GM20431 (cell line): ENCODE results near the gene VAMP5.
"Not testable (repeated sequence)": the region's sequence is repeated elsewhere in the genome, so short reads cannot be mapped to it uniquely, and the experiment has no call there.

Source experiments
- in situ Hi-C: fragments of 300-500 bp; cut with MseI, MboI; formaldehyde crosslinking; loops from one replicate; pipeline ENCODE4 v1.15.0; 2020; ENCODE audit warnings: low sequenced_read_pairs; ENCODE audit not compliant: unreplicated experiment

Gene VAMP5

GRCh38 chr2:85549826-85550225 is 34.4 kb upstream of the VAMP5 start:
- in situ Hi-C loops: loop anchor here (10.0 kb wide), 1 partner anchor 125 kb away; no protein-coding TSS in a partner anchor

GRCh38 chr2:85550486-85550885 is 33.7 kb upstream of the VAMP5 start:
- in situ Hi-C loops: loop anchor here (10.0 kb wide), 1 partner anchor 126 kb away; no protein-coding TSS in a partner anchor

DNA sequence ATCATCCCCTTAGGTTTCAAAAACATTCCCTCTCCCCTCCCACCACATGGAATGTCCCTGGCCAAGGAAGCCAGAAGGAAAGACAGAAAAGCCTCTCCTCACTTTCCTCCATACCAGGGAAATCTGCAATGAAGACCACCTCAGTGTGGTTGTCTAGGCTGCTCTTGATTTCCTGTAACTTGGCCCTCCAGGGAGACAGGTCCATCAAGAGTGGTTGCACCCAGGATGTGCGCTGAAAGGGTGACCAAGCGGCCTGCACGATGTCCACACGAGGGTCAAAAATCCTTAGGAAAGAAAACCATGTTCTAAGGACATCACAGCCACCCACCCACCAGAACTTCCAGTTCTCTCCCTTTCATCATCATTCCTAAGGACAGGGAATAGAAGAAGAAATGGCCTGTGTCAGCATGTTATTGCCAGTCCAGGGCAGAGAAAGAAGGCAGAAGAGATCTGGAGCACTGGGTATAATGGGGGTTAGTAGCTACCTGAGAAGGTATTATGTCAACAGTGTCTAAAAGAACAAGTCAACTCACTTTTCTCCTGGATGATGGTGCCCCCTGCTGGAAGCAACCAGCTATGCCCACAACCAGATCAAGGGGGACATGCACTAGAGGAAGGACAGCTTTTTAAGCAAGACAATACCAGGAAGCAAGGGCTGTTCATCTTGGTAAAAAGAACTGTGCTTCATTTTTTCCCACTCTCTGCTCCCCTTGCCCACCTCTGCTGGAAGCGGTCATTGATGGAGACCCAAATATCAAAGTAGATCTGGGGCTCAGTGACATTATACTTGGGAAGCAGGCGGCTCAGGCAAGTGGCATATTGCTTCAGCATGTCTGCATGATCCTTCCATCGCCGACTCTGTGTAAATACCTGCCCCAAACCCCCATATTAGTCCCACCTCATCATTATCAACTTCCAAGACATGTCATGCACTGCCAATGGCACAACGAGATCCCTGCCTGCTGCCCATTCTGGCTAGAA is 32.2 kb upstream of the VAMP5 start:
- in situ Hi-C loops: loop anchor here (10.0 kb wide), 1 partner anchor 127 kb away; no protein-coding TSS in a partner anchor

DNA sequence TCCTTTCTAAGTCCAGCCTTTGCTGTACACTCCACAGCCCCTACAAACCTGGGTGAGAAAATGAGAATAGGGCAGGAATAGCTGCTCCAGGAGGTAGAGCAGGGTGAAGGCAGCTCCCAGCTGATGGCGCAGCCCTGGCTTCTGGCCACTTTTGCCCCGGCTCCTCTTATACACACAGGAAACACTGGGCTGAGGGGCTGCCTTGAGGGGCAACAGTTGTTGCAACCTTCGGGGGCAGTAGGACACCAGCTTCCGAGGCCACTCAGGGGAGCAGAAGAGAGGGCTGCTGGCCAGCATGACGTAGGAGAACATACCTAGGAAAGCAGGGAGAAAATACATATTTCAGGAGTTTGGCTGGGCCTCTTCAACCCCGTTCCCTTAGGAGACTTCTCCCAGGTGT is 31.0 kb upstream of the VAMP5 start:
- in situ Hi-C loops: loop anchor here (10.0 kb wide), 1 partner anchor 128 kb away; no protein-coding TSS in a partner anchor

DNA sequence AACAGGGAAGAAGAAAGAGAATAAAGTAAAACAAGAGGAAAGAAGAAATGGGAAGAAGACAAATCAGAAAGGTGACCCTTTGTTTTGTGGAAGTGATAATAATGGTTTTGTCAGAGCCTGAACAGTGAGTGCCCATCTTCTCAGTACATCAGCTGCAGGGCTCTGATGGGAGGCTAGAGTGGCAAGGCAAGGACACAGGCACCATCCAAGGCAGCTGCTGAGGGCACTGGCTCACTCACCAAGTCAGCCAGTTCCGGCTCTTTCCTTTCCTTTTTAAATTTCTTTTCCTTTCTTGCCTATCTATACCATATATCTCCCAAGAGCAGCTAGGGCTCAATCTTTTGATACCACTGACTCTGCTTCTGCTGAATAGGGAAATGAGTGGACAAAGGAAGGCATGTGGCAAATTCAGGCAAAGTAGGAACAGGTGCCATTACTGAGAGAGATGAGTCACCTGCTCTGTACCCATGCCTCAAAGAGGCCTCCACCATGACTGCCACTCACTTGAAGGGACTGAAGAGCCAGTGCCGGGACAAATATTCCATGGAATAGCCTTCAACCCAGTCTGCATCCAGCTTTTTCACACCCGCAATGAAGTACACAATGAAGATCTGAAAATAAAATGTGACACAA is 29.1 kb upstream of the VAMP5 start:
- in situ Hi-C loops: loop anchor here (10.0 kb wide), 1 partner anchor 130 kb away; no protein-coding TSS in a partner anchor

DNA sequence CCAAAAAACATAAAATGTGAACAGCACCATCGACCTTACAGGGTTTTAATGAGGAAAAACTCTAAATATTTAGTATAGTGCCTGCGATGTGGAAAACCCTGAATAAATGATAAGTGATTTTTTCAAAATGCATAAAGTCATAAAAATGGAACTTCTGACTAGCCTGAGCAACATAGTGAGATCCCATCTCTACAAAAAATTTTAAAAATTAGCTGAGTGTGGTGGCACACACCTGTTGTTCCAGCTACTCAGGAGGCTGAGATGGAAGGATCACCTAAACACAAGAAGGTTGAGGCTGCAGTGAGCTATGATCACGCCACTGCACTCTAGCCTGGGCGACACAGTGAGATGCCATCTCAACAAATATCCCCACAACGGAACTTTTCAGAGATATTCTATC is 27.1 kb upstream of the VAMP5 start:
- in situ Hi-C loops: loop anchor here (10.0 kb wide), 1 partner anchor 132 kb away; no protein-coding TSS in a partner anchor

DNA sequence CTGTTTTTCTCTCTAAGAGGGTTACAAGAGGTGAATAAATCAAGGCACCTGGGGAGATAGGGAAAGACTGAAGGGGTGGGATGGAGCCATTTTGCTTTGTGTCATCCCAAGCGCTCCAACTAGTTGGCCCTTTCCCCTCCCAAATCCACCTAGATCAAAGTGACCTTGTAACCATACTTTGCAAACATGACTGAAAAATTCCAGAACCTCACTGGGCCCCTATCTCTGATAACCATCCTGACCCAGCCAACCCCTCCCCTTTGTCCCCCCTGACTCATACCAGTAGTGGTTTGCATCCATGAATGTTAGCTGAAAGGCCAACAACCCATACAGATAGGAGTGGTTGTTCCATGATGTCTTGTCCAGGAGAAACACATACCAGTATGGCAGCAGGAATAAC is 26.1 kb upstream of the VAMP5 start:
- in situ Hi-C loops: loop anchor here (10.0 kb wide), 1 partner anchor 133 kb away; no protein-coding TSS in a partner anchor

- in situ Hi-C loops: not testable (repeated sequence)
Measured at GRCh38 chr2:85560403-85560726, 23.9 kb upstream of the VAMP5 start.

DNA sequence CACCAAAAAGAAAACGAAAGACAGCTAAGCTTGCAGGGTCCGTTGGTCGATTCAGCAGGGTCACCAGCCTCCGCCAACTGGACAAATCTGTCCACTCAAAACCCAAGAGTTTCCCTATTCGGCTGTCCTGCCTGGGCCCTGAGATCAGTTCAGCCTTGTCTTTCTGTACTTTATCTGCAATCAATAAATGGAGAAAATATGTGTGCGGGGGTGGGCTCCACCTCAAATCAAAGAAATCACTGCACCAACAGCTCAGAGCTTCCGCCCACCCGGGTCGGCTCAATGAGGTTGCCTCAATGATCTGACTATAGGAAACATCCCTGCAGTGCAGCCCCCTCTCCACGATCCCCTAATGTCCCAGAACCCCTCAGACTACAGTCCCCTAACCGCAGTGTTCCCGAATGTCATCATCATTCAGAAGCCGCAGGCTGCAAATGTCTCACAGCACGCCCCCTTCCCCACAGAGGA is 23.4 kb upstream of the VAMP5 start:
- in situ Hi-C loops: no loop called here

GRCh38 chr2:85561280-85562212 is 22.7 kb upstream of the VAMP5 start, which contains the start of gene GGCX:
GGCX (minus strand) TSS chr2:85561493; CDS start chr2:85561428, 65 bp downstream.
- in situ Hi-C loops: no loop called here

GRCh38 chr2:85564144-85564563 is 20.1 kb upstream of the VAMP5 start:
- in situ Hi-C loops: no loop called here

DNA sequence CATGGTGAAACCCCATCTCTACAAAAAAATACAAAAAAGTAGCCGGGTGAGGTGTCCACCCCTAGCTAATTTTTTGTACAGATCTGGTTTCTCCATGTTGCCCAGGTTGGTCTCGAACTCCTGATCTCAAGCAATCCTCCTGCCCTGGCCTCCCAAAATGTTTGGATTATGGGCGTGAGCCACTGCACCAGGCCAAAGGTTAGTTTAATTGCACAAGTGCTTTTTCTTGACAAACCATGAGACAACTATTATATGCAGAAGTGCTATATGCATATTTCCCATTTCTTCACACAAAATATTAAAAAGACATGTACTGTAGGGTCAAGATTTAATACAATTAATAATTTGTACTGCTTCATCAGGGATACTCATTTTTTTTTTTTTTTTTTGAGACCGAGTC is 18.0 kb upstream of the VAMP5 start:
- in situ Hi-C loops: no loop called here

DNA sequence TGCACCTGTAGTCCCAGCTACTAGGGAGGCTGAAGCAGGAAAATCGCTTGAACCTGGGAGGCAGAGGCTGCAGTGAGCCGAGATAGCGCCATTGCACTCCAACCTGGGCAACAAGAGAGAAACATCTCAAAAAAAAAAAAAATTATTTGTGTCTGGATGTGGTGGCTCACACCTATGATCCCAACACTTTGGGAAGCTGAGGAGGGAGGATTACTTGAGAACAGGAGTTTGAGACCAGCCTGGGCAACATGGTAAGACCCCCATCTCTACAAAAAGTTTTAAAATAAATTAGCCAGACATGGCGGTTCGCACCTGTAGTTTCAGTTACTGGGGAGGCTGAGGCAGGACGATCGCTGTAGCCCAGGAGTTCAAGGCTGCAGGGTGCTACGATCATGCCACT is 8.5 kb upstream of the VAMP5 start:
- in situ Hi-C loops: no loop called here

DNA sequence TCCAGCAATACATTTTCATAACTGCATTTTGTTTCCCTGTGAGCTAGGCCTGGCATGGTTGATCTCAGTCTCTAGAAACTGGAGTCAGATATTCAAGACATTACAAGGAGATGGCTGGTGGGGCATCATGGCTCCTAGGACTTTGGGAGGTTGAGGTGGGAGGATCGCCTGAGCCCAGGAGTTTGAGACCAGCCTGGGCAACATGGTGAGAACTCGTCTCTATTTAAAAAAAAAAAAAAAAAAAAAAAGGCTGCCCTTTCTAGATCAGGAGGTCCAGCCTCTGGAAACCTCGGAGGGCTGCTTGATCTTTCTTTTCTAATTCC is 7.2 kb upstream of the VAMP5 start:
- in situ Hi-C loops: no loop called here

GRCh38 chr2:85577386-85578242 is 6.6 kb upstream of the VAMP5 start, which contains the start of gene VAMP8:
VAMP8 (plus strand) TSS chr2:85577586; CDS start chr2:85577647, 61 bp downstream.
- in situ Hi-C loops: no loop called here

DNA sequence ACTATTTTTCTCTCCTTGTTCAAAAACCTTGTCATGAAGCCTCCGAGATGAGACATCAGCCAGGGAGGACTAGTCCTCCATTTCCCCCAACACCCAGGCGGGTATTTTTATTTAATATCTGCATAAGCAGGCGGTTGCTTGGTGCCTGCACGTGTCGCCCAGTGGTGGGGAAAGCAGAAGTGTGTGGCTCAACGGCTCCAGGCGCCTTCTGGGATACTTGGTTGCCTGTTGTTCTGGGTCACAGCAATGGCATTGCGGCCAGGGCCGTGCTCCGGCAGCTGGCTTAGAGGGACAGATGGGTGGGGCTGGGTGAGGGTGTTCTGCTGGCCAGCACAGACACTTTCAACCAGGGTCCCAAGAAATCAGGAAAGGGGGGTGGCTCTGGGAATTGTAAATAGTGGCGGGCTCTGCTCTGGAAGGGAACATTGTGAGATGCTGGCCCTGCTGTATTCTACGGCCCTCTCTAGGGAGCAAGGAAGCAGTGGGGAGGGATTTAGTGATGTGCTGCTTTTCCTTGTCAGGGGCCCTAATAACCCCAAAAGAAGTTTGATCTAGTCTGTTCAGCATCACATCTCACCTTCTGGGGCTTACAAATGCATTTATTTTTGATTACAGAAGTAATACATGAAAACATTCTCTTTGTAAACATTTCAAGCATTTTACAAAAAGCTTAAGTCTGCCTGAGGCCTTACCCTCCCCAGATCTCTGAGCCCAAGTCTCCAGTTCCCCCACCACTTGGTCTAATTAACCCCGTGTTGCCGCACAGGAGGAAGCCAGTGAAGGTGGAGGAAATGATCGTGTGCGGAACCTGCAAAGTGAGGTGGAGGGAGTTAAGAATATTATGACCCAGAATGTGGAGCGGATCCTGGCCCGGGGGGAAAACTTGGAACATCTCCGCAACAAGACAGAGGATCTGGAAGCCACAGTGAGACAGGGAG is 5.7 kb upstream of the VAMP5 start:
- in situ Hi-C loops: no loop called here

- in situ Hi-C loops: no loop called here
Measured at GRCh38 chr2:85579266-85579935, 4.8 kb upstream of the VAMP5 start.
